Measurements from ENCODE around the gene COQ8B. TPM values are rescaled to one million over a fixed set of nuclear protein-coding genes. Genes with fewer than 3 reads are reported as not detected.

The COQ8B gene
- total RNA-seq, 2 donors from 2014 or later, result 26.5 to 48.5 TPM

DNA sequence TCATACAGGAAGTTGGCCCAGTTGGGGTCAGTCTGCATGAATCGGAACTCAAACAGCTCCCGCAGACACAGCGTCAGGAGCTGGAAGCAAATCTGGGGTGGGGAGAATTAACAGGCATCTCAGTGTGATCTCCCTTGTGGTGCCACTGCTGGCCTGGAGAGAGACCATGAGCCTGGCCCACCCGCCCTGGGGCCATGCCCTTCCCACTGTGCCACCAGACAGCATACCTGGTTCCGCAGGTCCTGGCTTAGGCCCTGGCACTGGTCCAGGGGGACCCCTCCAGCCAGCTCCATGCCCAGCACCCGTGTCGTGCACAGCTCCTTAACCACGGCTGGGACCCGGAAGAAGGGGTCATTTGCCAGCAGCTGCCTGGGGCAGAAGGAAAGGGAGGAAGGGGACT lies 16.6 kb downstream of the COQ8B start:
- peaks cover 6% of the 10 kb centered on the region for H3K36me3 ChIP-seq
- TF ChIP-seq, protein P1, sequence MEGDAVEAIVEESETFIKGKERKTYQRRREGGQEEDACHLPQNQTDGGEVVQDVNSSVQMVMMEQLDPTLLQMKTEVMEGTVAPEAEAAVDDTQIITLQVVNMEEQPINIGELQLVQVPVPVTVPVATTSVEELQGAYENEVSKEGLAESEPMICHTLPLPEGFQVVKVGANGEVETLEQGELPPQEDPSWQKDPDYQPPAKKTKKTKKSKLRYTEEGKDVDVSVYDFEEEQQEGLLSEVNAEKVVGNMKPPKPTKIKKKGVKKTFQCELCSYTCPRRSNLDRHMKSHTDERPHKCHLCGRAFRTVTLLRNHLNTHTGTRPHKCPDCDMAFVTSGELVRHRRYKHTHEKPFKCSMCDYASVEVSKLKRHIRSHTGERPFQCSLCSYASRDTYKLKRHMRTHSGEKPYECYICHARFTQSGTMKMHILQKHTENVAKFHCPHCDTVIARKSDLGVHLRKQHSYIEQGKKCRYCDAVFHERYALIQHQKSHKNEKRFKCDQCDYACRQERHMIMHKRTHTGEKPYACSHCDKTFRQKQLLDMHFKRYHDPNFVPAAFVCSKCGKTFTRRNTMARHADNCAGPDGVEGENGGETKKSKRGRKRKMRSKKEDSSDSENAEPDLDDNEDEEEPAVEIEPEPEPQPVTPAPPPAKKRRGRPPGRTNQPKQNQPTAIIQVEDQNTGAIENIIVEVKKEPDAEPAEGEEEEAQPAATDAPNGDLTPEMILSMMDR (IDR thresholded peaks at IDR 0.05), result no peak
- H3K4me1 ChIP-seq, result no peaks in the 10 kb centered on the region
- H3K27me3 ChIP-seq, result no peaks in the 10 kb centered on the region
- H3K4me3 ChIP-seq, result no peak overlapping the region
- H3K9ac ChIP-seq (ENCODE audit: low read depth in 2 of 2, low read length in 2 of 2), result no peak overlapping the region
- no peaks in the 10 kb centered on the region for H3K9me3 ChIP-seq
- H3K27ac ChIP-seq, result no peak overlapping the region
- intact Hi-C loops (cut with DNase I), result no loop called here
- no peak for DNase-seq

DNA sequence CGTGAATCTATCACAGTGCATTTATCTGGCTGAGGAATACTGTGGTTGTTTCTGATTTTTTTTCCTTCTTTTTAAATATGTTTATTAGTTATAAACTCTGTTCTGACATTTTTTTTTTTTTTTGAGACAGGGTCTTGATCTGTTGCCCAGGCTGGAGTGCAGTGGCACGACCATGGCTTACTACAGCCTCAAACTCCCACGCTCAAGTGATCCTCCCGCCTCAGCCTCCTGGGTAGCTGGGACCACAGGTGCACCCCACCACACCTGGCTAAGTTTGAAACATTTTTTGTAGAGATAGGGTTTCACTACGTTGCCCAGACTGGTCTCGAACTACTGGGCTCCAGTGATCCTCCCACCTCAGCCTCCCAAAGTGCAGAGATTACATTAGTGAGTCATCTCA lies 19.7 kb downstream of the COQ8B start:
- H3K27ac ChIP-seq, result no peak overlapping the region
- H3K4me1 ChIP-seq, result no peaks in the 10 kb centered on the region
- H3K9me3 ChIP-seq, result no peaks in the 10 kb centered on the region
- TF ChIP-seq, protein P1 (IDR thresholded peaks at IDR 0.05), result no peak
- no peaks in the 10 kb centered on the region for H3K27me3 ChIP-seq
- H3K36me3 ChIP-seq, result no peaks in the 10 kb centered on the region
- no peak overlapping the region for H3K9ac ChIP-seq (ENCODE audit: low read depth in 2 of 2, low read length in 2 of 2)
- no peak overlapping the region for H3K4me3 ChIP-seq
- intact Hi-C loops (cut with DNase I), result no loop called here
- no peak for DNase-seq

DNA sequence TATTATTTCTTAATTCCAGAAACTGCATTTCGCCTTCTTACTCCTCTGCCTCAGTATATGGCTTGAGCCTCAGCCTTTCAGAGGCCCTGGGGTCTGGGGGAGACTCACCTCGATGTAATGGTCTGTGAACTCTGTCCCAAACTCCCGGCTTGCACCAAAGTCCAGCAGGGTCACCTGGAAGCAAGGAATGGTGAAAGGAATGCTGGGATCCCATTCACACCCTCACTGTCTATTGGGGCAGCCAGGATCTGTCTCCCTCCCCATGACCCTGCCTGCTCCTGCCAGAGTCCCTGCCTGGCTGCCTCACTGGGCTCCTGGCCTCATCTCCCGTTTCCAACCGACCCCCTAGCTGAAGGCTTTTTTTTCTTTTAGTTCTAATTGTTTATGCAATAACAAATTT lies 20.8 kb downstream of the COQ8B start:
- Histone ChIP-seq H3K36me3 (no peaks in the 10 kb centered on the region), H3K9me3 (no peaks in the 10 kb centered on the region), H3K9ac (ENCODE audit: low read depth in 2 of 2, low read length in 2 of 2) (no peak overlapping the region), H3K4me1 (no peaks in the 10 kb centered on the region), H3K4me3 (no peak overlapping the region), H3K27me3 (no peaks in the 10 kb centered on the region), H3K27ac (no peak overlapping the region)
- TF ChIP-seq, protein P1 (IDR thresholded peaks at IDR 0.05), result no peak
- intact Hi-C loops (cut with DNase I), result no loop called here
- no peak for DNase-seq

DNA sequence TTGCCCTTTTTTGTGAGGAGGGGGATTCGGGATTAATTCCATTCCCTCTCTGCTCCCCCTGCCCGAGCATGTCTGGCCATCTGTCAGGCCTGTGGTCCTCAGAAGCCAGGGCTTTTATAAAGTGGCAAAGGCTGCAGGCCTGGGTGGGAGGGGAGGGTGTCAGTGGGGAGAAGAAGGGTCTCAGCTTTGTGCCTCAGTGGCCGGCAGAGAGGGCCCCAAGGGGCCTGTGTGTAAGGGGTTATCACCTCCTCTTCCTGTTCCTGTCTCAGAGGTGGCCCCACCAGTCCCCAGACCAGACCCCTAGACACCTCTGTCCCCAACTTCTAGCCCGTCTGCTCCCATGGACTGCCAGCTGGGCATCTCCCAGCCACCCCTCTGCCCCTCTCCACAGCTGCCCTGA lies 22.8 kb downstream of the COQ8B start:
- intact Hi-C loops (cut with DNase I), result no loop called here
- no peaks in the 10 kb centered on the region for H3K27me3 ChIP-seq
- no peaks in the 10 kb centered on the region for H3K4me1 ChIP-seq
- no peaks in the 10 kb centered on the region for H3K36me3 ChIP-seq
- no peak overlapping the region for H3K9ac ChIP-seq (ENCODE audit: low read depth in 2 of 2, low read length in 2 of 2)
- DNase-seq, result no peak
- H3K4me3 ChIP-seq, result no peak overlapping the region
- TF ChIP-seq, protein P1 (IDR thresholded peaks at IDR 0.05), result no peak
- H3K9me3 ChIP-seq, result no peaks in the 10 kb centered on the region
- no peak overlapping the region for H3K27ac ChIP-seq

DNA sequence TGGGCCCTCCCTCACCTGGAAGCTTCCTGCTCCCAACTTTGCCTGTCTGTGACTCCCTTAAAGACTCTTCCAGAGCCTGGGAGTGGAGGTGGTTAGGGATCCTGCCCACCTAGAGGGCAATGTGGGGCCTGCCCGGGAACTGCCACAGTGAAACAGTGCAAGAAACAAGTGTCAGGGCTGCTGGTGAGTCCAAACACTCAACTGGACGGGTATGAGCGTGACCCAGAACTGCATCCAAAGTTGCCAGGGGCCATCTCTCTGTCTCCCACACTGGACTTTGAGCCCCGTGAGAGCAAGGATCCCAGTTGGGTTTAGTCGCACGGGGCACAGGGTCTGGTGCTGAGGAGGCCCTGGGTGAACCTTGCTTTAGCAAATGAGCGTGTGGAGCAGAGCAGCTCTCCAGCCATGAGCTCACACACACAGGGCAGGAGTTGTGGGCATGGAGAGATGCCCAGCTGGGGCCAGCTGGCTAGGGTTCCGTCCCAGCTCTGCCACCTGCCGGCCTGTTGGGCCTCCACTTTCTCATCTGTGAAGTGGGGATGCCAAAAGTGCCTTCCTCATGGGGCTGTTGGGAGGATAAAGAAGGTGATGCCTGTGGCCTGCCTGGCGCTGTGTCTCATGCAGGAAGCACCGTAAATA lies 23.4 kb downstream of the COQ8B start:
- TF ChIP-seq, protein P1 (IDR thresholded peaks at IDR 0.05), result no peak
- no peak overlapping the region for H3K27ac ChIP-seq

More for the DNA sequence above, 23.4 kb downstream of the COQ8B start:
- Histone ChIP-seq H3K9ac (ENCODE audit: low read depth in 2 of 2, low read length in 2 of 2) (no peak overlapping the region), H3K9me3 (no peaks in the 10 kb centered on the region), H3K4me1 (no peaks in the 10 kb centered on the region), H3K27me3 (no peaks in the 10 kb centered on the region), H3K4me3 (no peak overlapping the region), H3K36me3 (no peaks in the 10 kb centered on the region)
- DNase-seq, result no peak
- intact Hi-C loops (cut with DNase I), result no loop called here
